ENCODE results near the gene BRPF1.

GRCh38 chr3:9700536-9700935 is 31.0 kb upstream of the BRPF1 start:
- no peak for TF ChIP-seq FOXM1 (IDR thresholded peaks at IDR 0.05; ENCODE audit: borderline replicate concordance, low read depth)
- TF ChIP-seq EP300 (IDR thresholded peaks at IDR 0.05; ENCODE audit: borderline replicate concordance): no peak
- TF ChIP-seq MAX (IDR thresholded peaks at IDR 0.05): no peak
- no peak for TF ChIP-seq YY1 (IDR thresholded peaks at IDR 0.05; ENCODE audit: low read depth)
- TF ChIP-seq REST (IDR thresholded peaks at IDR 0.05; ENCODE audit: low read depth): no peak
- TF ChIP-seq RAD21 (IDR thresholded peaks at IDR 0.05; ENCODE audit: low read depth): no peak
- TF ChIP-seq EGR1 (IDR thresholded peaks at IDR 0.05): no peak

All from Ishikawa (cell line).